Measurements from ENCODE around the gene CDADC1.
A peak's percentile ranks its signal among the peaks of the same experiment; 100 is the strongest.

Gene CDADC1

DNA sequence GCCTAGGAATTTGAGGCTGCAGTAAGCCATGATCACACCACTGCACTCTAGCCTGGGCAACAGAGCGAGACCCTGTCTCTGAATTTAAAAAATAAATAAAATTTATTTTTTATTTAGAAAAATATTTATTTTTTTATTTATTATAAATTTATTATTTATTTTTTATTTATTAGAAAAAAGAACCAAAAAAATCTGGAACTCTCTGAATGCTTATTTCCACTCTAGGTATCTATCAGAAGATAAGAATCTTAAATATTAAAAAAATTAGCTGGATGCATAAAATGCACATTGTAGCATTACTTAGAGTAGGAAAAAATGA, 82.8 kb downstream of the CDADC1 start:
- H3K4ac ChIP-seq (ENCODE audit: low read length) = no peak overlapping the region
- no peak for DNase-seq (ENCODE audit: low spot score)
- H3K18ac ChIP-seq (ENCODE audit: low read length) = no peak overlapping the region
- no peak overlapping the region for H4K8ac ChIP-seq (ENCODE audit: low read depth, low read length)
- H3K23ac ChIP-seq (ENCODE audit: low read depth, low read length, poor library complexity) = no peak overlapping the region
- H2AK5ac ChIP-seq (ENCODE audit: low read depth, low read length) = no peak overlapping the region
- H3K27ac ChIP-seq (replicated peaks; ENCODE audit: low read length) = no peak overlapping the region
- H2BK120ac ChIP-seq (ENCODE audit: low read depth, low read length) = no peak overlapping the region
- H3K27me3 ChIP-seq (ENCODE audit: control insufficient read depth in 3 of 3, insufficient read depth in 3 of 3, low read depth in 1 of 3, low read length in 3 of 3) = no peaks in the 10 kb centered on the region
- peaks cover 0 to 1% of the 10 kb centered on the region in 2 donors for H3K4me1 ChIP-seq (ENCODE audit: control insufficient read depth in 2 of 2, insufficient read depth in 1 of 2, low read depth in 1 of 2, low read length in 2 of 2)
- no peak overlapping the region for H2BK5ac ChIP-seq (ENCODE audit: low read length)
- H3K36me3 ChIP-seq (replicated peaks in 1 of 2; ENCODE audit: control insufficient read depth in 2 of 2, insufficient read depth in 2 of 2, low read length in 2 of 2) = no peaks in the 10 kb centered on the region
- no peak overlapping the region for H3K9ac ChIP-seq (ENCODE audit: low read depth, low read length, poor library complexity)
- H3K4me2 ChIP-seq (ENCODE audit: insufficient read depth, low read length, poor library complexity, severe bottlenecking) = no peak overlapping the region
- H2BK15ac ChIP-seq (ENCODE audit: low read length) = no peak overlapping the region
- H3K9me3 ChIP-seq (replicated peaks in 1 of 2; ENCODE audit: control insufficient read depth in 2 of 2, insufficient read depth in 1 of 2, low read depth in 1 of 2, low read length in 2 of 2) = no peaks in the 10 kb centered on the region
- H2AFZ ChIP-seq (ENCODE audit: low read length) = no peak overlapping the region
- no peak overlapping the region for H2BK12ac ChIP-seq (ENCODE audit: low read length)
- no peak overlapping the region for H3K14ac ChIP-seq (ENCODE audit: low read length)
- no peak overlapping the region for H3K4me3 ChIP-seq (ENCODE audit: low read length in 2 of 2)
- H3K79me1 ChIP-seq (ENCODE audit: low read depth, low read length) = no peaks in the 10 kb centered on the region
- WGBS, 2 donors (ENCODE audit: extremely low coverage in 2 of 2, insufficient read length in 2 of 2, insufficient replicate concordance in 1 of 2) = no CpG with 5 or more reads among the region's 1 CpG
- H4K91ac ChIP-seq (ENCODE audit: low read depth, low read length, poor library complexity) = no peak overlapping the region

DNA sequence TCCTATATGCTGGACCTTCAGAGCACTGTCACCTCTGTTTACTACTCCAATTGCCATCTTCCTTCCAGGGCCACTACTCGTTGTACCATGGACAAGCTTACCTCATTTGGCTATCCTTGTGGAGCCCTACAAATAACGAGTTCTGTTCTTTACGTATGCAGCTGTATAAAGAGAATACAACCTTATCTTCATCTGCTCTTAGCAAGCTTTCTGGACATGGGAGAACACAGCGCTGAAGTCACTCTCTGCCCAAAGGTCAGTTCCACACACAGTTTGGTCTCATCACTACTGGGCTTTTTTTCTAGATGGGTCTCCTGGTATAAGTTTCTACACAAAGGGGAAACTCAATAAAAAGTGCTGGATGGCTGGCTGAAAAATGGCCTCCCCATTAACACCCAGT, 88.9 kb downstream of the CDADC1 start:
- Histone ChIP-seq H3K4me1 (ENCODE audit: control insufficient read depth in 2 of 2, insufficient read depth in 1 of 2, low read depth in 1 of 2, low read length in 2 of 2) (no peaks in the 10 kb centered on the region), H3K79me1 (ENCODE audit: low read depth, low read length) (no peaks in the 10 kb centered on the region), H3K27me3 (ENCODE audit: control insufficient read depth in 3 of 3, insufficient read depth in 3 of 3, low read depth in 1 of 3, low read length in 3 of 3) (no peaks in the 10 kb centered on the region), H3K23ac (ENCODE audit: low read depth, low read length, poor library complexity) (no peak overlapping the region), H3K4ac (ENCODE audit: low read length) (no peak overlapping the region), H3K18ac (ENCODE audit: low read length) (no peak overlapping the region), H3K9ac (ENCODE audit: low read depth, low read length, poor library complexity) (no peak overlapping the region), H3K4me3 (ENCODE audit: low read length in 2 of 2) (no peak overlapping the region), H4K8ac (ENCODE audit: low read depth, low read length) (no peak overlapping the region), H2BK120ac (ENCODE audit: low read depth, low read length) (no peak overlapping the region), H3K9me3 (replicated peaks in 1 of 2; ENCODE audit: control insufficient read depth in 2 of 2, insufficient read depth in 1 of 2, low read depth in 1 of 2, low read length in 2 of 2) (no peaks in the 10 kb centered on the region), H2AFZ (ENCODE audit: low read length) (no peak overlapping the region), H2BK15ac (ENCODE audit: low read length) (no peak overlapping the region), H3K4me2 (ENCODE audit: insufficient read depth, low read length, poor library complexity, severe bottlenecking) (no peak overlapping the region), H2BK5ac (ENCODE audit: low read length) (no peak overlapping the region), H2BK12ac (ENCODE audit: low read length) (no peak overlapping the region), H3K14ac (ENCODE audit: low read length) (no peak overlapping the region), H3K27ac (replicated peaks; ENCODE audit: low read length) (no peak overlapping the region), H2AK5ac (ENCODE audit: low read depth, low read length) (no peak overlapping the region), H4K91ac (ENCODE audit: low read depth, low read length, poor library complexity) (no peak overlapping the region), H3K36me3 (replicated peaks in 1 of 2; ENCODE audit: control insufficient read depth in 2 of 2, insufficient read depth in 2 of 2, low read length in 2 of 2) (no peaks in the 10 kb centered on the region)
- WGBS, 2 donors (ENCODE audit: extremely low coverage in 2 of 2, insufficient read length in 2 of 2, insufficient replicate concordance in 1 of 2) = no CpG with 5 or more reads among the region's 4 CpGs
- DNase-seq (ENCODE audit: low spot score) = no peak

- no CpG with 5 or more reads among the region's 10 CpGs for WGBS, 2 donors (ENCODE audit: extremely low coverage in 2 of 2, insufficient read length in 2 of 2, insufficient replicate concordance in 1 of 2)
- H2BK12ac ChIP-seq (ENCODE audit: low read length) = no peak overlapping the region
Observed at GRCh38 chr13:49340161-49340560, 92.4 kb downstream of the CDADC1 start.

DNA sequence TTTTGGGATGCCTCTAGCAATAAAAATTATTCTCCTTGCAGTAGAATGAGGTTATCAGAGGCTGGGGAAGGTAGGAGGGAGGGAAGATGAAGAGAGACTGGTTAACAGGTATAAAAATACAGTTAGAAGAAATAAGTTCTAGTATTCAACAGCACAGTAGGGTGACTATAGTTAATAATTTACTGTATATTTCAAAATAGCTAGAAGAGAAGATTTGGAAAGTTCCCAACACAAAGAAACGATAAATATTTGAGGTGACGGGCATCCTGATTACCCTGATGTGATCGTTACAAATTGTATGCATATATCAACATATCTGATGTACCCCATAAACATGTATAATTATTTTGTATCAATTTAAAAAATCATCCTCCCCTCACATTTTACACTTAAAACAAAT, 93.8 kb downstream of the CDADC1 start:
- Histone ChIP-seq H2BK12ac (ENCODE audit: low read length) (no peak overlapping the region), H3K9me3 (replicated peaks in 1 of 2; ENCODE audit: control insufficient read depth in 2 of 2, insufficient read depth in 1 of 2, low read depth in 1 of 2, low read length in 2 of 2) (peaks cover 0 to 1% of the 10 kb centered on the region in 2 donors), H2BK5ac (ENCODE audit: low read length) (no peak overlapping the region), H3K27ac (replicated peaks; ENCODE audit: low read length) (no peak overlapping the region), H2AK5ac (ENCODE audit: low read depth, low read length) (no peak overlapping the region), H3K9ac (ENCODE audit: low read depth, low read length, poor library complexity) (no peak overlapping the region), H3K4ac (ENCODE audit: low read length) (no peak overlapping the region), H2AFZ (ENCODE audit: low read length) (no peak overlapping the region), H3K27me3 (ENCODE audit: control insufficient read depth in 3 of 3, insufficient read depth in 3 of 3, low read depth in 1 of 3, low read length in 3 of 3) (no peaks in the 10 kb centered on the region), H3K79me1 (ENCODE audit: low read depth, low read length) (no peaks in the 10 kb centered on the region), H3K23ac (ENCODE audit: low read depth, low read length, poor library complexity) (no peak overlapping the region), H3K36me3 (replicated peaks in 1 of 2; ENCODE audit: control insufficient read depth in 2 of 2, insufficient read depth in 2 of 2, low read length in 2 of 2) (no peaks in the 10 kb centered on the region), H2BK15ac (ENCODE audit: low read length) (no peak overlapping the region), H3K4me3 (ENCODE audit: low read length in 2 of 2) (no peak overlapping the region), H4K8ac (ENCODE audit: low read depth, low read length) (no peak overlapping the region), H3K4me1 (ENCODE audit: control insufficient read depth in 2 of 2, insufficient read depth in 1 of 2, low read depth in 1 of 2, low read length in 2 of 2) (no peaks in the 10 kb centered on the region), H2BK120ac (ENCODE audit: low read depth, low read length) (no peak overlapping the region), H3K4me2 (ENCODE audit: insufficient read depth, low read length, poor library complexity, severe bottlenecking) (no peak overlapping the region), H4K91ac (ENCODE audit: low read depth, low read length, poor library complexity) (no peak overlapping the region), H3K14ac (ENCODE audit: low read length) (no peak overlapping the region), H3K18ac (ENCODE audit: low read length) (no peak overlapping the region)
- DNase-seq (ENCODE audit: low spot score) = no peak
- WGBS, 2 donors (ENCODE audit: extremely low coverage in 2 of 2, insufficient read length in 2 of 2, insufficient replicate concordance in 1 of 2) = no CpG with 5 or more reads among the region's 3 CpGs

More at GRCh38 chr13:49340161-49340560, 92.4 kb downstream of the CDADC1 start:
- H3K14ac ChIP-seq (ENCODE audit: low read length) = no peak overlapping the region
- no peak overlapping the region for H3K9ac ChIP-seq (ENCODE audit: low read depth, low read length, poor library complexity)
- no peaks in the 10 kb centered on the region for H3K4me1 ChIP-seq (ENCODE audit: control insufficient read depth in 2 of 2, insufficient read depth in 1 of 2, low read depth in 1 of 2, low read length in 2 of 2)
- H3K27me3 ChIP-seq (ENCODE audit: control insufficient read depth in 3 of 3, insufficient read depth in 3 of 3, low read depth in 1 of 3, low read length in 3 of 3) = no peaks in the 10 kb centered on the region
- no peak for DNase-seq (ENCODE audit: low spot score)
- H3K79me1 ChIP-seq (ENCODE audit: low read depth, low read length) = no peaks in the 10 kb centered on the region
- no peak overlapping the region for H2BK120ac ChIP-seq (ENCODE audit: low read depth, low read length)
- H2AK5ac ChIP-seq (ENCODE audit: low read depth, low read length) = no peak overlapping the region
- no peak overlapping the region for H2BK15ac ChIP-seq (ENCODE audit: low read length)
- peak overlapping the region; percentile 43 for H3K23ac ChIP-seq (ENCODE audit: low read depth, low read length, poor library complexity)
- H4K8ac ChIP-seq (ENCODE audit: low read depth, low read length) = no peak overlapping the region
- H3K18ac ChIP-seq (ENCODE audit: low read length) = peak overlapping the region; percentile 17
- H3K36me3 ChIP-seq (replicated peaks in 1 of 2; ENCODE audit: control insufficient read depth in 2 of 2, insufficient read depth in 2 of 2, low read length in 2 of 2) = no peaks in the 10 kb centered on the region
- no peaks in the 10 kb centered on the region for H3K9me3 ChIP-seq (replicated peaks in 1 of 2; ENCODE audit: control insufficient read depth in 2 of 2, insufficient read depth in 1 of 2, low read depth in 1 of 2, low read length in 2 of 2)
- no peak overlapping the region for H3K27ac ChIP-seq (replicated peaks; ENCODE audit: low read length)
- H2AFZ ChIP-seq (ENCODE audit: low read length) = no peak overlapping the region
- no peak overlapping the region for H2BK5ac ChIP-seq (ENCODE audit: low read length)
- H4K91ac ChIP-seq (ENCODE audit: low read depth, low read length, poor library complexity) = no peak overlapping the region
- H3K4me2 ChIP-seq (ENCODE audit: insufficient read depth, low read length, poor library complexity, severe bottlenecking) = no peak overlapping the region
- H3K4me3 ChIP-seq (ENCODE audit: low read length in 2 of 2) = no peak overlapping the region
- H3K4ac ChIP-seq (ENCODE audit: low read length) = no peak overlapping the region
